Measurements from ENCODE around the gene PKIG.

Gene PKIG

GRCh38 chr20:44633187-44633810, 50.9 kb downstream of the PKIG start:
- TF ChIP-seq CTCF (IDR thresholded peaks at IDR 0.05; ENCODE audit: insufficient read depth, low read length) = no peak
- no peak for TF ChIP-seq GABPA (IDR thresholded peaks at IDR 0.05; ENCODE audit: low read depth)
- H3K27ac ChIP-seq (replicated peaks) = no peak overlapping the region
- no peaks in the 10 kb centered on the region for H3K27me3 ChIP-seq (ENCODE audit: insufficient read depth, poor library complexity, severe bottlenecking)
- H3K4me3 ChIP-seq (replicated peaks; ENCODE audit: insufficient read depth, low read length) = no peak overlapping the region
- DNase-seq (ENCODE audit: low read depth in 1 of 2, low spot score in 1 of 2) = no peak

- Histone ChIP-seq H3K4me3 (replicated peaks; ENCODE audit: insufficient read depth, low read length) (no peak overlapping the region), H3K27me3 (ENCODE audit: insufficient read depth, poor library complexity, severe bottlenecking) (no peaks in the 10 kb centered on the region), H3K27ac (replicated peaks) (no peak overlapping the region)
- DNase-seq (ENCODE audit: low read depth in 1 of 2, low spot score in 1 of 2) = no peak
- TF ChIP-seq POLR2AphosphoS5 (IDR thresholded peaks at IDR 0.05; ENCODE audit: low read depth) = no peak
- no peak for TF ChIP-seq CTCF (IDR thresholded peaks at IDR 0.05; ENCODE audit: insufficient read depth, low read length)
- no peak for TF ChIP-seq REST (IDR thresholded peaks at IDR 0.05; ENCODE audit: insufficient replicate concordance, low read depth)
These were observed 51.7 kb downstream of the PKIG start for GRCh38 chr20:44633872-44634600.

- Histone ChIP-seq H3K27ac (replicated peaks) (no peak overlapping the region), H3K4me3 (replicated peaks; ENCODE audit: insufficient read depth, low read length) (no peak overlapping the region), H3K27me3 (ENCODE audit: insufficient read depth, poor library complexity, severe bottlenecking) (no peaks in the 10 kb centered on the region)
- TF ChIP-seq POLR2AphosphoS5 (IDR thresholded peaks at IDR 0.05; ENCODE audit: low read depth) (no peak), GABPA (IDR thresholded peaks at IDR 0.05; ENCODE audit: low read depth) (no peak), CTCF (IDR thresholded peaks at IDR 0.05; ENCODE audit: insufficient read depth, low read length) (no peak), SPI1 (IDR thresholded peaks at IDR 0.05; ENCODE audit: borderline replicate concordance, low read depth) (no peak)
- no peak for DNase-seq (ENCODE audit: low read depth in 1 of 2, low spot score in 1 of 2)
These were observed 53.5 kb downstream of the PKIG start for GRCh38 chr20:44635877-44636276.

GRCh38 chr20:44637042-44637441, 54.7 kb downstream of the PKIG start:
- H3K4me3 ChIP-seq (replicated peaks; ENCODE audit: insufficient read depth, low read length) = no peak overlapping the region

More at GRCh38 chr20:44637042-44637441, 54.7 kb downstream of the PKIG start:
- DNase-seq (ENCODE audit: low read depth in 1 of 2, low spot score in 1 of 2) = no peak
- Histone ChIP-seq H3K27ac (replicated peaks) (no peak overlapping the region), H3K27me3 (ENCODE audit: insufficient read depth, poor library complexity, severe bottlenecking) (no peaks in the 10 kb centered on the region)
- TF ChIP-seq REST (IDR thresholded peaks at IDR 0.05; ENCODE audit: insufficient replicate concordance, low read depth) (no peak), SPI1 (IDR thresholded peaks at IDR 0.05; ENCODE audit: borderline replicate concordance, low read depth) (no peak), CTCF (IDR thresholded peaks at IDR 0.05; ENCODE audit: insufficient read depth, low read length) (no peak), POLR2AphosphoS5 (IDR thresholded peaks at IDR 0.05; ENCODE audit: low read depth) (no peak), GABPA (IDR thresholded peaks at IDR 0.05; ENCODE audit: low read depth) (no peak)

Measured in HL-60 (cell line).